Measurements from ENCODE around the gene GABRP.

DNA sequence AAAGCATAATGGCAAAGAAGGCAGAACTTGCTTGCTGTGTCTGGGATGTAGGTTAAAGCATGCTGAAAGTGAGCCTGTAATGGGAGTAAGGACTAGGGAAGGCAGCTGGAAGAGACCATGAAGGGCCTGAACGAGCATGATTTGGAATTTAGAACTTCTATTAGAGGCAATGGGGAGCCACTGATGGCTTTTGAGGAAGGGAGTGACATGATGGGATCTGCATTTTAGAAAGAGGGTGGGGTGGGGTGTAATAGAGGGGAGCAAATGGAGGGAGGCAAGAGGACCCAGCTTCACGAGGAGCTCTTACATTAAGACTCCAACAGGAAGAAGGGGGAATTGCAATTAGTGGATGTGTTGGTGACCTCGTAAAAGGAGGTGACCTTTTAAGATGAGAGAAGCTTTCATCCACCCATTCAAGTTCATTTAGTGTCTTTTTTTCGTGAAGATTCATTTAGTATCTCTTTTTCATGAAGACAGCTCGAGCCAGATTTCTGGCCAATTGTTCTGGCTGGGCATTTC is 13.6 kb upstream of the GABRP start:
- TF ChIP-seq, protein P1, sequence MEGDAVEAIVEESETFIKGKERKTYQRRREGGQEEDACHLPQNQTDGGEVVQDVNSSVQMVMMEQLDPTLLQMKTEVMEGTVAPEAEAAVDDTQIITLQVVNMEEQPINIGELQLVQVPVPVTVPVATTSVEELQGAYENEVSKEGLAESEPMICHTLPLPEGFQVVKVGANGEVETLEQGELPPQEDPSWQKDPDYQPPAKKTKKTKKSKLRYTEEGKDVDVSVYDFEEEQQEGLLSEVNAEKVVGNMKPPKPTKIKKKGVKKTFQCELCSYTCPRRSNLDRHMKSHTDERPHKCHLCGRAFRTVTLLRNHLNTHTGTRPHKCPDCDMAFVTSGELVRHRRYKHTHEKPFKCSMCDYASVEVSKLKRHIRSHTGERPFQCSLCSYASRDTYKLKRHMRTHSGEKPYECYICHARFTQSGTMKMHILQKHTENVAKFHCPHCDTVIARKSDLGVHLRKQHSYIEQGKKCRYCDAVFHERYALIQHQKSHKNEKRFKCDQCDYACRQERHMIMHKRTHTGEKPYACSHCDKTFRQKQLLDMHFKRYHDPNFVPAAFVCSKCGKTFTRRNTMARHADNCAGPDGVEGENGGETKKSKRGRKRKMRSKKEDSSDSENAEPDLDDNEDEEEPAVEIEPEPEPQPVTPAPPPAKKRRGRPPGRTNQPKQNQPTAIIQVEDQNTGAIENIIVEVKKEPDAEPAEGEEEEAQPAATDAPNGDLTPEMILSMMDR (IDR thresholded peaks at IDR 0.05), result no peak
- TF ChIP-seq EZH2phosphoT487 (IDR thresholded peaks at IDR 0.05), result no peak
- TF ChIP-seq EZH2 (IDR thresholded peaks at IDR 0.05), result no peak

All from neural progenitor cell (in vitro differentiated cells).